BLaER1 treated with 17β-estradiol and CSF1 and Interleukin-3, amounts not matched to agents 10 nM and 100 nM (cell line): ENCODE data around the gene POLR2H.

Experiments used
- H3K27ac ChIP-seq, 11 experiments: shearing (Covaris generic); formaldehyde crosslinking; 2 replicates each; pipeline ENCODE4 v1.8.1; 2022
- H3K27me3 ChIP-seq, 11 experiments: shearing (Covaris generic); formaldehyde crosslinking; 2 replicates each; pipeline ENCODE4 v1.8.1; 2022
- H3K36me3 ChIP-seq, 11 experiments: shearing (Covaris generic); formaldehyde crosslinking; 2 replicates each; pipeline ENCODE4 v1.8.1; 2022
- H3K4me1 ChIP-seq, 10 experiments: shearing (Covaris generic); formaldehyde crosslinking; 2 replicates each; pipeline ENCODE4 v1.8.1; 2022
- H3K4me2 ChIP-seq, 11 experiments: shearing (Covaris generic); formaldehyde crosslinking; 2 replicates each; pipeline ENCODE4 v1.8.1; 2022
- H3K4me3 ChIP-seq, 10 experiments: shearing (Covaris generic); formaldehyde crosslinking; 2 replicates each; pipeline ENCODE4 v1.8.1; 2022
- H3K9ac ChIP-seq, 11 experiments: shearing (Covaris generic); formaldehyde crosslinking; 2 replicates each; pipeline ENCODE4 v1.8.1; 2022
- H3K9me3 ChIP-seq, 11 experiments: shearing (Covaris generic); formaldehyde crosslinking; replicated peaks in 1 of 11; 2 replicates each; pipeline ENCODE4 v1.8.1; 2022
- H4K20me1 ChIP-seq, 11 experiments: shearing (Covaris generic); formaldehyde crosslinking; 2 replicates each; pipeline ENCODE4 v1.8.1; 2022
- Cebpa-rat ChIP-seq, 11 experiments: shearing (Covaris generic); IDR thresholded peaks; 2 replicates each; pipeline ENCODE4 v1.8.1; 2022

The POLR2H gene

DNA sequence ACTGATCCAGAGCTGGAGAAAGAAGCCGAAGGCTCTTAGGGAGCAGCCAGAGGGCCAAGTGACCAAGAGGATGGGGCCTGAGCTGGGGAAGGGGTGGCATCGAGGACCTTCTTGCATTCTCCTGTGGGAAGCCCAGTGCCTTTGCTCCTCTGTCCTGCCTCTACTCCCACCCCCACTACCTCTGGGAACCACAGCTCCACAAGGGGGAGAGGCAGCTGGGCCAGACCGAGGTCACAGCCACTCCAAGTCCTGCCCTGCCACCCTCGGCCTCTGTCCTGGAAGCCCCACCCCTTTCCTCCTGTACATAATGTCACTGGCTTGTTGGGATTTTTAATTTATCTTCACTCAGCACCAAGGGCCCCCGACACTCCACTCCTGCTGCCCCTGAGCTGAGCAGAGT lies 27.9 kb downstream of the POLR2H start:
- H3K4me1 ChIP-seq, result no peaks in the 10 kb centered on the region
- H3K4me3 ChIP-seq, result no peak overlapping the region
- no peak overlapping the region for H3K4me2 ChIP-seq
- H3K36me3 ChIP-seq, result no peaks in the 10 kb centered on the region
- H3K9ac ChIP-seq, result no peak overlapping the region
- TF ChIP-seq Cebpa-rat (IDR thresholded peaks at IDR 0.05), result no peak
- no peaks in the 10 kb centered on the region for H3K9me3 ChIP-seq
- H3K27ac ChIP-seq, result no peak overlapping the region
- H3K27me3 ChIP-seq, result peaks cover 0 to 8% (median 6%) of the 10 kb centered on the region in 11 experiments; a peak in 7 of 22 replicates
- H4K20me1 ChIP-seq, result peaks cover 0 to 5% (median 0%) of the 10 kb centered on the region in 11 experiments; a peak in 6 of 22 replicates

GRCh38 chr3:184389935-184390528 lies 28.5 kb downstream of the POLR2H start:
- Histone ChIP-seq H3K27me3 (peaks cover 0 to 7% (median 0%) of the 10 kb centered on the region in 11 experiments; a peak in 1 of 22 replicates), H3K27ac (no peak overlapping the region), H3K4me2 (no peak overlapping the region), H3K9me3 (no peaks in the 10 kb centered on the region), H3K36me3 (no peaks in the 10 kb centered on the region), H3K4me3 (no peak overlapping the region), H3K9ac (no peak overlapping the region), H4K20me1 (peaks cover 0 to 5% (median 0%) of the 10 kb centered on the region in 11 experiments; a peak in 6 of 22 replicates), H3K4me1 (no peaks in the 10 kb centered on the region)
- TF ChIP-seq Cebpa-rat (IDR thresholded peaks at IDR 0.05), result no peak

DNA sequence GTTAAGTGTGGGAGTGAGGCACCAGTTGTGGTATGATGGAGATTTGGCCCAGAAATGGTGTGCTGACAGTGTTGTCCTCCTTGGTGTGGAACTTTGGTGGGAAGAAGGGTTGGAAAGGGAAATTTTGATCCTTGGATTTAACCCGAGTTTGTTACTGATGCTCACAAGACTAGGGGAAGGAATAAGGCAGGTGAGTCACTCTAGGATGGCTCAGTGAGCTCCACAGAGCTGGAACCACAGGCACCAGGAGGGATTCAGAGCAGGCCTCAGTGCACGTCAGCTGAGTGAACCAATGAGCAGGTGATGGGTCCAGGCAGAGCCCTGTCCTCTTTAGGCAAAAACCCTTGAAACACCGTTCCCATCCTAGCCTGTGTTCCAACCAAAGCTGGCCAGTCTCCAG lies 29.8 kb downstream of the POLR2H start:
- H3K27me3 ChIP-seq, result peaks cover 0 to 7% (median 0%) of the 10 kb centered on the region in 11 experiments; a peak in 1 of 22 replicates
- no peak overlapping the region for H3K27ac ChIP-seq
- TF ChIP-seq Cebpa-rat (IDR thresholded peaks at IDR 0.05), result no peak

GRCh38 chr3:184395320-184395660 lies 33.8 kb downstream of the POLR2H start:
- H3K9me3 ChIP-seq, result no peaks in the 10 kb centered on the region
- no peak for TF ChIP-seq Cebpa-rat (IDR thresholded peaks at IDR 0.05)
- no peaks in the 10 kb centered on the region; a peak in 1 of 20 replicates for H3K4me1 ChIP-seq
- no peak overlapping the region for H3K4me2 ChIP-seq
- H3K9ac ChIP-seq, result no peak overlapping the region
- no peaks in the 10 kb centered on the region for H4K20me1 ChIP-seq
- no peak overlapping the region for H3K27ac ChIP-seq
- no peaks in the 10 kb centered on the region for H3K27me3 ChIP-seq
- H3K36me3 ChIP-seq, result no peaks in the 10 kb centered on the region
- H3K4me3 ChIP-seq, result no peak overlapping the region

More for the DNA sequence above, 29.8 kb downstream of the POLR2H start:
- Histone ChIP-seq H3K4me3 (no peak overlapping the region), H3K9me3 (no peaks in the 10 kb centered on the region), H3K4me2 (no peak overlapping the region), H3K4me1 (no peaks in the 10 kb centered on the region), H4K20me1 (peaks cover 0 to 4% (median 0%) of the 10 kb centered on the region in 11 experiments; a peak in 4 of 22 replicates), H3K36me3 (no peaks in the 10 kb centered on the region), H3K9ac (no peak overlapping the region)

- H3K36me3 ChIP-seq, result no peaks in the 10 kb centered on the region
- no peak overlapping the region for H3K4me2 ChIP-seq
- no peak overlapping the region for H3K4me3 ChIP-seq
- TF ChIP-seq Cebpa-rat (IDR thresholded peaks at IDR 0.05), result no peak
- H3K4me1 ChIP-seq, result no peaks in the 10 kb centered on the region; a peak in 1 of 20 replicates
- H3K9ac ChIP-seq, result no peak overlapping the region
- no peaks in the 10 kb centered on the region for H3K9me3 ChIP-seq
- no peaks in the 10 kb centered on the region for H4K20me1 ChIP-seq
- H3K27ac ChIP-seq, result no peak overlapping the region
- H3K27me3 ChIP-seq, result no peaks in the 10 kb centered on the region
Measured at GRCh38 chr3:184399410-184399809, 37.9 kb downstream of the POLR2H start.

DNA sequence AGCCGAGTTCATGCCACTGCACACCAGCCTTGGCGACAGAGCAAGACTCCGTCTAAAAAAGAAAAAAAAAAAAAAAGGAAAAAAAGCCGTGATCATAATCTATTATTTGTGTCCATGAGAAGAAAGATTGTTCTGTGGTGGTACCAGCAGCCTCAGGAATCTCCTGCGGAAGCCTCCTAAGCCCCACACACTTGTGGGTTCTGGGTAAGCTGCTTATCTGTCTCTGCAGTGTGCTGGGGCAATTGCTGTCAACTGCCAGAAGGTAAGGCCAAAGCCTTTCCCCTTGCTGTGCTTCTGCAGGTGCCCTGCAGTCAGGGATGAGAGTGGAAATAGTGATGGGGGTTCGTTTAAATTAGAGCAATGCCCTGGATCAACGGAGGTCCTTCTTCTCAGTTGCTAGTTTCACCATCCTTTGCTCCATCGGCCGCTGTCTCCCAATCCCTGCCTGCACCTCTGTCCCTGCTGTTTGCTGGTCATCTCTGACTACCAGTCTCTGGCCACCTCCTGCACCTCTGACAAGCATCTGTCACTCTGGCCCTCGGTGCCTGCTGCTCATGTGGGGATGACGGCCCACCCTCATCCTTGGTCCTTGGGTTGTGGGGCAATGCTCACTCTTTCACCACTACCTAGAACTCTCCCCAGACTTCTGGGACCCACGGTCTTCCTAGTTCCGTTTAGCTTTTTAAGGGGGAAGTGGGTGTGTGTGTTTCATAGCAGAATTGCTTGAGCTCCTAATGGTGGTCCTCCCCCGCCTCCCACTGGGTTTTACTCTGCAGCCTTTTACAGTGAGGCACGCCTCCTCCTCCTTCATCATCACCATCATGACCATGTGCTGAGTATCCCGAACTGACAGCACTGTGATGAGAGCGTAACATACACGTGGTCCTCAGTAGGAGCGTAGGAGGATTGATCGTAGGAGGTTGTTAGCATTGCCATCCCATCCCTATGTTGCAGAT lies 43.8 kb downstream of the POLR2H start:
- Histone ChIP-seq H3K27me3 (no peaks in the 10 kb centered on the region), H3K4me3 (no peak overlapping the region), H3K4me2 (no peak overlapping the region), H3K36me3 (no peaks in the 10 kb centered on the region), H3K9me3 (no peaks in the 10 kb centered on the region), H3K27ac (no peak overlapping the region), H3K9ac (no peak overlapping the region), H4K20me1 (no peaks in the 10 kb centered on the region), H3K4me1 (peaks cover 0 to 20% (median 10%) of the 10 kb centered on the region in 10 experiments; a peak in 12 of 20 replicates)
- TF ChIP-seq Cebpa-rat (IDR thresholded peaks at IDR 0.05), result no peak

- Histone ChIP-seq H3K27ac (no peak overlapping the region), H3K9ac (no peak overlapping the region), H3K4me1 (peaks cover 0 to 20% (median 10%) of the 10 kb centered on the region in 10 experiments; a peak in 12 of 20 replicates), H4K20me1 (no peaks in the 10 kb centered on the region), H3K4me3 (no peak overlapping the region), H3K27me3 (no peaks in the 10 kb centered on the region), H3K9me3 (no peaks in the 10 kb centered on the region), H3K4me2 (no peak overlapping the region), H3K36me3 (no peaks in the 10 kb centered on the region)
- no peak for TF ChIP-seq Cebpa-rat (IDR thresholded peaks at IDR 0.05)
Measured at GRCh38 chr3:184409331-184409926, 47.9 kb downstream of the POLR2H start.

DNA sequence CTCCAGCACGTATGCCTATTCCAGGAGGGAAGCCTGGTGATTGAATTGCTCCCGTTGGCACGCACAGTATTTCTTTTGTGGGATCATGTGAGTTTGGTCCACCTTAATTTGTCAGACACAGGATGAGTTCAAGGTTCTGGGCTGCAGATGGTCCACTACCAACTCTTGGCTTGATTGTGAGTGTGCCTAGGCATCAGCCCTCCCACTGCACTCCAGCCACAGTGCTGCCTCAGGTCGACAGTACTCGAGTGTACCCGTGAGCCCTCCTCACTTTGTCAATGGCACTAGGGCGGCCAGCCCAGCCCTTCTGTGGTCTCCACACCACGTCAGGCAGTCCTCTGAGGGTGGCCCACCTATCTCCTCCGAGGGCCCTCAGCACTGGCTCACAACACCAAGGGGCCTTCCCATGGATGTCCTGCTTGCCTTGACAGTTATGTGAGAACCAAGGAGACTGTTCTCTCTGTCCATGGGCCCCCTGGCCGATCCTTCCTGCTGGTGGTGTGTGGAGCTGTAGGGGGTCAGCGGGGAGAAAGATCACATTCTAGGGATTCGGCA lies 48.5 kb downstream of the POLR2H start:
- TF ChIP-seq Cebpa-rat (IDR thresholded peaks at IDR 0.05), result no peak
- Histone ChIP-seq H3K27ac (no peak overlapping the region), H3K27me3 (no peaks in the 10 kb centered on the region)

More for the DNA sequence above, 48.5 kb downstream of the POLR2H start:
- no peaks in the 10 kb centered on the region for H3K9me3 ChIP-seq
- H3K9ac ChIP-seq, result no peak overlapping the region
- no peak overlapping the region for H3K4me3 ChIP-seq
- peaks cover 0 to 20% (median 10%) of the 10 kb centered on the region in 10 experiments; a peak in 12 of 20 replicates for H3K4me1 ChIP-seq
- no peaks in the 10 kb centered on the region for H3K36me3 ChIP-seq
- H4K20me1 ChIP-seq, result no peaks in the 10 kb centered on the region
- no peak overlapping the region for H3K4me2 ChIP-seq
